Tibial nerve (tissue), 3 donors: Measurements from ENCODE around the gene IPP.

Experiments
- CTCF ChIP-seq, 5 experiments: fragments of 200-600 bp in 3 of 5; fragments of 450-650 bp in 2 of 5; sonication (generic) in 3 of 5; IDR thresholded peaks; one replicate each; pipeline ENCODE4 v1.5.1; 2016 to 2019; ENCODE audit warnings: antibody characterized with exemption in 5 of 5, mild to moderate bottlenecking in 3 of 5, moderate library complexity in 2 of 5
- POLR2A ChIP-seq, 2 donors: fragments of 450-650 bp; IDR thresholded peaks; one replicate each; pipeline ENCODE4 v1.6.1; 2017; ENCODE audit warnings: antibody characterized with exemption in 2 of 2, mild to moderate bottlenecking in 2 of 2, moderate library complexity in 2 of 2

- TF ChIP-seq CTCF (IDR thresholded peaks at IDR 0.05) (no peak), POLR2A (IDR thresholded peaks at IDR 0.05) (no peak)
Measured at GRCh38 chr1:45769261-45769932, 18.9 kb upstream of the IPP start.
